ENCODE data around the gene CTU2. TPM values are rescaled to one million over a fixed set of nuclear protein-coding genes. Genes with fewer than 3 reads are reported as not detected.

CTU2 gene
- total RNA-seq, 4 donors from 2014 or later: 9.4 to 9.9 (median 9.5) TPM

DNA sequence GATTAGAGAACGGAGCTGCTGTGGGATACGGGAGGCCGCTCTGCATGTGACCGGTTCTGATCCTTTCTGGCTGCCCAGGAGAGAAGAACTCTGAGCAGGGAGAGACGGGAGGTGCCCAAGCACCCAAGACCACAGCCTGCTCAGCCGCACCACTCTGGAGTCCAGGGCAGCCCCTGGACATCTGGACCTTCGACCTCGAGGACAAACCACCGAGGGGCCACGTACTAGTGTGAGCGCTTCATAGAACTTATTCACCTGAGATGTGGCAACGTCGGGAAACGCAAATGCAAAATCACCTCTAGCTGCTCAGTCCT lies 6.0 kb upstream of the CTU2 start:
- 73 to 75% methylated on average over 14 of the region's 14 CpGs for WGBS, 2 donors
- no peak overlapping the region for H3K4me3 ChIP-seq (ENCODE audit: low read depth, poor library complexity, severe bottlenecking)

DNA sequence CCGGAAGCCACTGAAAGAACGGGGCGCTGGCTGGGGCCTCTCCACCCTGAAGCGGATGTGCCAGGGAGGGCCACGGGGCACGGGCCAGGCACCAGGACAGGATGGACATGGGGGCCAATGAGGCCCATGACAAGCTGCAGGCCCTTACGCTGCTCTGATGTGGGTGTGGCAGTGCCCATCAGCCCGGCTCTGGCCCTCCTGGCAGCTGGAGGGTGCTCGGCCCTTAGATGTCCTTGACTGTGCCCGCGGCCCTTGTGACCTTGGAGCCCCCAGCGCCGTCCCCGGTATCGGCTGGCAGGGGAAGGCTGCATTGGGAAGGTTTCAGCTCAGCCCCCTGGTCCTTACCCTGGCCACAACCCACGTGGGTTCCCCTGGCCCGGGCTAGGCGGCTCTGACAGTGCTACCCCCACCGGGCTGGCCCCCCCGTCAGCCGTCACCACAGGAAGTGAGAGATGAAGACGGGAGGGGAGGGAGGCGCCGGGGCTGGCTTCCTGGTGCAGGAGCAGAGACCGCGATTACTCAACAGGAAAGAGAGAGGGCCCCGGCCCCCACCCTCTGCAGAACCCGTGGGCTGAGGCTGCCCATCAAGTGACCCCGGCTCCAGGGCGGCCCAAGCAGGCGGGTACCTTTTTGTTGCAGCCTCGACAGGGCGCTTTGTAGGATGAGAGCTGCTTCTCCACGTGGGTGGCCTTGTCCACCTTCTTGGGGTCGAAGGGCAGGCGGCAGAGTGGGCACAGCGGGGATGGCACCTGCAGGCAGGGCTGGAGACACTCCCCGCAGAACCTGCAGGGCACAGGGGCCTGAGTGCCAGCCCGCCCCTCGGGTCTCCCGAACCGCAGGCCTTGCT lies 5.4 kb upstream of the CTU2 start:
- intact Hi-C loops (cut with DNase I; ENCODE audit: low total_unique reads): no loop called here
- TF ChIP-seq CTCF (IDR thresholded peaks at IDR 0.05) (no peak), POLR2A (IDR thresholded peaks at IDR 0.05) (no peak)
- WGBS, 2 donors: 59 to 71% methylated on average over 12 to 25 of the region's 42 CpGs
- DNase-seq (ENCODE audit: low spot score in 2 of 2): peak; percentile 88 to 98
- H3K4me3 ChIP-seq (ENCODE audit: low read depth, poor library complexity, severe bottlenecking): no peak overlapping the region

More for the DNA sequence above, 6.0 kb upstream of the CTU2 start:
- DNase-seq (ENCODE audit: low spot score in 2 of 2): no peak
- TF ChIP-seq POLR2A (IDR thresholded peaks at IDR 0.05): no peak
- intact Hi-C loops (cut with DNase I; ENCODE audit: low total_unique reads): no loop called here

DNA sequence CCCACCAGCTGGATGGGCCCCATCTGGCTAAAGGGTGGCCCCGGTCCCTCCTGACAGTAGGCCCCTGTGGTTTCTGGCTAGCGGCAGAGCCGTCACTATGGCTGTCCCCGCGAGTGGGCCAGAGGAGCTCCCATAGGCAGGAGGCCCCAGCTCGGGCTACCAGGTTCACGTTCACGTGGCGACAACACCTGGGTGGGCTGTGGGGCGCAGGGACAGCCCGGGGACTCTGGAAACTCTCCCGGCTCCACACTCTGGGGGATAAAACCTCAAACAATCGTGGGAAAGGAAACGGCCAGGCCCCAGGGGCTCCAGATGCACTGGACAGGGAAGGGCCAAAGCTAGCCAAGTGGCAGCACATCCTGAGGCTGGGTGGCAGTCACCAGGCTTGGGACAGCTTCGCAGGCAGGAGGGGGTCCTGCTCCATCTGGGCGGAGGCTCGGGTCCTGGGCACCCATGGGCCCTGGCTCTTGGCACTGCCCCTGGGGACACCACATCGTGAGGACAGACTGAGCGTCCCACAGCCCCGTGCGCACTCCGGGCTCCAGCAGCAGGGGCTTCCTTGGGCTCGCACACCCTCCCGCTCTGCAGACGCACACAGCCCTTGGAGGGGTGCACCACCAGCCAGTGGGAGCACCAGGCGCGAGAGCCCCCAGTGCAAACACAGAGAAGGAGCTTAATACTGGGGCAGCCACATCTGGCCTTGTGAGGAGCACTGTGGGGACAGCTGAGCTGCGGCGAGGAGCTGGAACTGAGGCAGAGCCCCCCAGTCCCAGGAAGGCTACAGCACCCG lies 4.5 kb upstream of the CTU2 start:
- intact Hi-C loops (cut with DNase I; ENCODE audit: low total_unique reads): no loop called here
- no peak overlapping the region for H3K4me3 ChIP-seq (ENCODE audit: low read depth, poor library complexity, severe bottlenecking)
- TF ChIP-seq CTCF (IDR thresholded peaks at IDR 0.05): no peak
- no peak for TF ChIP-seq POLR2A (IDR thresholded peaks at IDR 0.05)
- no peak for DNase-seq (ENCODE audit: low spot score in 2 of 2)
- 69 to 74% methylated on average over 22 to 23 of the region's 30 CpGs for WGBS, 2 donors

DNA sequence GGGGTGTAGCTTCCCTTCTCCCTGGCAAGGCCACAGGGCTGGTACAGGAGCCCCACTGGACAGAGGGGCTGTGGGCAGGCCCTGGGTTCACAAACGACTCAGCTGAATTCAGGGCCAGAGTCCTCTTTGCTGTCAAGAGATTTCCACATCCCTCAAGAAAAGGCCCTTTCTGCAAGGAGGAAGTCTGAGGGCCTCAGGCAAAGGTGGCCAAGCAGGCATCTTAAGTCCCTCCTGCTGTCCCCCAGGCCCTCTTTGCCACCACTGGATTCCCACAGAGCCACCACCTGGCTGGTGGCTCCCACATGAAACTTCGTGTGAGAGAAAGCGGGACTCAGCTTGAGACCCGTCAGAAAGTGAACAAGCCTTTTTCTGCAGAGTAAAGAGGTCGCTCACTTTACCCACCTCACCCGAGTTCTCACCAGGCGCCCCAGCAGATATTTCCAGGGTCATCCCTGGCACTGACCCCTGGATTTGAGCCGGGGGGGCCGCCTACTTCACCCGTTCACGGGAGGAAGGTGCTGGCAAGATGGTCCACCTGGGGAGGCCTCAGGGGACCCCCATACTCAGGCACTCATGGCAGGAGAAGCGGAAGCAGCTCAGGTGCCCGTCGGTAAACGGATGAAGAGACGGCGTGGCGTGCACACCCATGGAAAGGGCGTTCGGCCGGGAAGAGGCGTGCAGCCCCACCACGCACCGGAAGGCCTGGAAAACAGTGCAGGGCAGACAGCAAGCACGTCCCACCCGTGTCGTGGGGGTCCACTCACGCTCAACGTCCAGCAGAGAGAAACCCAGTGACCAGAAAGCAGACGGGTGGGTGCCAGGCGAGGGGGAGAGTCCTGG lies 3.7 kb upstream of the CTU2 start:
- H3K4me3 ChIP-seq (ENCODE audit: low read depth, poor library complexity, severe bottlenecking): no peak overlapping the region
- TF ChIP-seq CTCF (IDR thresholded peaks at IDR 0.05): no peak
- TF ChIP-seq POLR2A (IDR thresholded peaks at IDR 0.05): no peak
- intact Hi-C loops (cut with DNase I; ENCODE audit: low total_unique reads): no loop called here
- DNase-seq (ENCODE audit: low spot score in 2 of 2): no peak
- 81 to 82% methylated on average over 31 of the region's 31 CpGs for WGBS, 2 donors

DNA sequence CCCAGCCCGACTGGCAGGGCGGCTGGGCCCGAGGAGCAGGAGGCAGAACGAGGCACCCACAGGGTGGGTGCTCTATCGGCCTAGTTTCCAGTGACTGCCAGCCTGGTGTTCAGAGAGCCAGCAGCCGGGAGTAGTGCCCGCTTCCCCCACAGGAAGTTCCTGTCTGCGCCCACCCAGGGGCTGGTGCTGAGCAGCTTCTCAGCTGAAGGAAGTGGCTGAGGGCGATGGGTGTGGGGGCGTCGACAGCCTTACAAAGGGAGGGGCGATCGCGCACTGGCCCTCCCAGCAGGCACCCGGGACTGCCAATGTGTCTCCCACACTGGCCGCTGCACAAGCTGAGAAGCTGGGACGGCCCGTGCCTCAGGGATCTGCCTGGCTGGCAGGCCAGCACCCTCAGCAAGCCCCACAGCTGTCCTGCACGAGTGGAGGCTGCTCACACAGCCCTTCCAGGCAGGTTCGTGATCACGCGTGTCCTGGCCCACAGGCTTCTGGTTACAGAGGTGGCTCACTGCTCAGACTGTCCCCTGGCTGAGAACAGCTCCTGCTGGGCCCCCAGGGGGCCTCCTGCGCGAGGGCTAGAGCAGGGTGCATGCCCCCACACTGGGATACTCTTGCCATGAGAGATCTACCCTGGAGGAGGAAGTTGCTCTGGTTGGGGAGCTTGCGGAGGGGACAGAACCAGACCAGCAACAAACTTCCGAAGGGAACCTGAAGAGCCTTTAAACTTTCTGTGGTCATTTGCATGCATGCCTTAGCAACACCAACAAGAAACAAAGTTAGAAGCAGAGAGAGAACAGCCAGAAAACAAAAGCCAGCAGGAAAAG lies 2.6 kb upstream of the CTU2 start:
- no peak for TF ChIP-seq POLR2A (IDR thresholded peaks at IDR 0.05)
- H3K4me3 ChIP-seq (ENCODE audit: low read depth, poor library complexity, severe bottlenecking): no peak overlapping the region
- intact Hi-C loops (cut with DNase I; ENCODE audit: low total_unique reads): no loop called here
- no peak for DNase-seq (ENCODE audit: low spot score in 2 of 2)
- 48 to 61% methylated on average over 19 to 22 of the region's 26 CpGs for WGBS, 2 donors

GRCh38 chr16:88705076-88705684 lies 1.1 kb upstream of the CTU2 start:
- DNase-seq (ENCODE audit: low spot score in 2 of 2): no peak
- intact Hi-C loops (cut with DNase I; ENCODE audit: low total_unique reads): no loop called here
- TF ChIP-seq CTCF (IDR thresholded peaks at IDR 0.05) (no peak), POLR2A (IDR thresholded peaks at IDR 0.05) (no peak)
- WGBS, 2 donors: 23 to 28% methylated on average over 9 of the region's 9 CpGs
- peak overlapping the region; percentile 80 for H3K4me3 ChIP-seq (ENCODE audit: low read depth, poor library complexity, severe bottlenecking)
